GM21825 (cell line): ENCODE measurements around the gene RICTOR.

ENCODE experiments used
- ATAC-seq: cut with Tn5 transposase; IDR thresholded peaks from one replicate; pipeline ENCODE4 v1.9.1; 2021; ENCODE audit warnings: mild to moderate bottlenecking, moderate library complexity; ENCODE audit not compliant: unreplicated experiment

Gene RICTOR

GRCh38 chr5:38891563-38891962, 182.6 kb downstream of the RICTOR start:
- ATAC-seq: no peak

GRCh38 chr5:38889424-38889823, 184.8 kb downstream of the RICTOR start:
- no peak for ATAC-seq

GRCh38 chr5:38888041-38888440, 186.2 kb downstream of the RICTOR start:
- ATAC-seq: no peak
